Lower lobe of right lung (tissue), 2 donors: ENCODE results near the gene FLYWCH2. TPM values are rescaled to one million over a fixed set of nuclear protein-coding genes. Genes with fewer than 3 reads are reported as not detected.

Source experiments
- ATAC-seq, 2 donors: fragments of 200-7000 bp; cut with Tn5 transposase; one replicate each; pipeline ENCODE4 v1.9.1; 2020 to 2022; ENCODE audit warnings: mild to moderate bottlenecking in 2 of 2, moderate library complexity in 2 of 2
- DNase-seq: peaks from one replicate; pipeline ENCODE4 v3.0.0-alpha.2; 2020
- H3K27ac ChIP-seq: fragments of 200-600 bp; one replicate; pipeline ENCODE4 v1.8.0; 2022
- H3K27me3 ChIP-seq: fragments of 200-600 bp; one replicate; pipeline ENCODE4 v1.8.0; 2022; ENCODE audit warnings: low read depth
- H3K36me3 ChIP-seq: fragments of 200-600 bp; one replicate; pipeline ENCODE4 v1.8.0; 2022; ENCODE audit warnings: mild to moderate bottlenecking
- H3K4me1 ChIP-seq: fragments of 200-600 bp; one replicate; pipeline ENCODE4 v1.8.0; 2022
- H3K4me3 ChIP-seq: fragments of 200-600 bp; one replicate; pipeline ENCODE4 v1.8.0; 2022; ENCODE audit warnings: mild to moderate bottlenecking
- H3K9me3 ChIP-seq: fragments of 200-600 bp; one replicate; pipeline ENCODE4 v1.8.0; 2022
- intact Hi-C: fragments of 100-400 bp; cut with DNase I; formaldehyde crosslinking; loops from one replicate; pipeline ENCODE4 v1.11.0; 2022
- total RNA-seq: library from RNA; stranded (reverse); fragmentation: NEBNext Ultra II Directional; extraction: Animal tissue kit (Norgen Biotek cat#: 25700); gene quantifications from one replicate; pipeline ENCODE4 v1.2.1, GENCODE V29; 2021
- TF ChIP-seq, protein P1 (sequence below): fragments of 200-600 bp; IDR thresholded peaks from one replicate; pipeline ENCODE4 v1.8.0; 2022; ENCODE audit warnings: antibody characterized with exemption, mild to moderate bottlenecking
- donor health status: DM: no; HTN: yes; CAD: no; lungs with severe emphysema.

FLYWCH2 gene
- total RNA-seq, 1 donor from 2014 or later = 27.8 TPM

GRCh38 chr16:2860826-2861567 lies 22.0 kb upstream of the FLYWCH2 start:
- H3K9me3 ChIP-seq = peaks cover 8% of the 10 kb centered on the region
- H3K27ac ChIP-seq = no peak overlapping the region
- no peak for ATAC-seq
- no peaks in the 10 kb centered on the region for H3K4me1 ChIP-seq
- intact Hi-C loops = no loop called here
- H3K27me3 ChIP-seq = peaks cover 22% of the 10 kb centered on the region
- no peak overlapping the region for H3K4me3 ChIP-seq
- no peak for DNase-seq
- TF ChIP-seq, protein P1, sequence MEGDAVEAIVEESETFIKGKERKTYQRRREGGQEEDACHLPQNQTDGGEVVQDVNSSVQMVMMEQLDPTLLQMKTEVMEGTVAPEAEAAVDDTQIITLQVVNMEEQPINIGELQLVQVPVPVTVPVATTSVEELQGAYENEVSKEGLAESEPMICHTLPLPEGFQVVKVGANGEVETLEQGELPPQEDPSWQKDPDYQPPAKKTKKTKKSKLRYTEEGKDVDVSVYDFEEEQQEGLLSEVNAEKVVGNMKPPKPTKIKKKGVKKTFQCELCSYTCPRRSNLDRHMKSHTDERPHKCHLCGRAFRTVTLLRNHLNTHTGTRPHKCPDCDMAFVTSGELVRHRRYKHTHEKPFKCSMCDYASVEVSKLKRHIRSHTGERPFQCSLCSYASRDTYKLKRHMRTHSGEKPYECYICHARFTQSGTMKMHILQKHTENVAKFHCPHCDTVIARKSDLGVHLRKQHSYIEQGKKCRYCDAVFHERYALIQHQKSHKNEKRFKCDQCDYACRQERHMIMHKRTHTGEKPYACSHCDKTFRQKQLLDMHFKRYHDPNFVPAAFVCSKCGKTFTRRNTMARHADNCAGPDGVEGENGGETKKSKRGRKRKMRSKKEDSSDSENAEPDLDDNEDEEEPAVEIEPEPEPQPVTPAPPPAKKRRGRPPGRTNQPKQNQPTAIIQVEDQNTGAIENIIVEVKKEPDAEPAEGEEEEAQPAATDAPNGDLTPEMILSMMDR = no peak
- H3K36me3 ChIP-seq = no peaks in the 10 kb centered on the region

DNA sequence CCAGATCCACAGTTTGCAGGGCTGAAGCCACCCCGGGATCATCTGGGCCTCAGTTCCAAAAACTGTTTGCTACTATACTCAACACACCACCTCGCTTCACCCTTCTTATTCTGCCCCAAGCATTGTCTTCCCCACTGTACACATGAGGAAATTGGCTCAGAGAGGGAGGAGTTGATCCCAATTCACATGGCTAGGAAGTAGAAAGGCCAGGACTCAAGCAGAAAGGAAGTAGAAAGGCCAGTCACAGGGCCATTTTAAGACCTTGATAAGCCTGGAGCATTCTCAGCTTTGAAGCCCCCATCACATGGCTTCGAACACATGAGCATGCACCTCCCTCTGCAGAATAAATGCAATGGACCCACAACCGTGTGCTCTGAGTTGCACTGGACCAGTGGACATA lies 17.4 kb upstream of the FLYWCH2 start:
- Histone ChIP-seq H3K36me3 (no peaks in the 10 kb centered on the region), H3K4me3 (no peak overlapping the region), H3K4me1 (peaks cover 8% of the 10 kb centered on the region), H3K9me3 (peaks cover 6% of the 10 kb centered on the region), H3K27me3 (peaks cover 5% of the 10 kb centered on the region), H3K27ac (no peak overlapping the region)
- no peak for ATAC-seq
- DNase-seq = no peak
- intact Hi-C loops = no loop called here
- TF ChIP-seq, protein P1 = no peak

GRCh38 chr16:2866431-2866830 lies 16.6 kb upstream of the FLYWCH2 start:
- H3K36me3 ChIP-seq = no peaks in the 10 kb centered on the region

DNA sequence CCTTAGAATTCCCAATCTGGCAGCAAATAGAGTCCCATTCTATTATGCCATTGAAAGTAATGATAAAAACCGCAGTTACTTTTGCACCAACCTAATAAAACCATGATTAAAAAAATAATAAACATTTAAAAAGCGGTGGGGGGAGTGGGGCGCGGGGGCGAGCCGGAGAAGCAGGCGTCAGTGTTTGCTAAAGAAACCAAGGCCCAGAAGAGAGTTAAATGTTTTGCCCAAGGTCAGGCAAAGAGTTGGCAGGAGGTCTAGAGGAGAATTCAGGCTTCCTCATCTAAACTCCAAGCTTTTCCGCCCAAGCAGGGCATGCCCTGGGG lies 15.4 kb upstream of the FLYWCH2 start:
- peak overlapping the region; percentile 93 for H3K27ac ChIP-seq
- ATAC-seq (no peak), DNase-seq (no peak)
- peak overlapping the region; percentile 71 for H3K4me3 ChIP-seq
- TF ChIP-seq, protein P1 = no peak
- no peaks in the 10 kb centered on the region for H3K36me3 ChIP-seq
- intact Hi-C loops = no loop called here
- H3K9me3 ChIP-seq = no peaks in the 10 kb centered on the region
- peaks cover 8% of the 10 kb centered on the region for H3K4me1 ChIP-seq
- H3K27me3 ChIP-seq = peaks cover 5% of the 10 kb centered on the region

More at GRCh38 chr16:2866431-2866830, 16.6 kb upstream of the FLYWCH2 start:
- intact Hi-C loops = no loop called here
- ATAC-seq (no peak), DNase-seq (no peak)
- Histone ChIP-seq H3K4me1 (peaks cover 8% of the 10 kb centered on the region), H3K4me3 (no peak overlapping the region), H3K9me3 (no peaks in the 10 kb centered on the region), H3K27ac (no peak overlapping the region), H3K27me3 (peaks cover 5% of the 10 kb centered on the region)
- TF ChIP-seq, protein P1 = no peak

- peak overlapping the region; percentile 71 for H3K4me3 ChIP-seq
- no peaks in the 10 kb centered on the region for H3K36me3 ChIP-seq
- H3K27me3 ChIP-seq = peaks cover 5% of the 10 kb centered on the region
- intact Hi-C loops = no loop called here
- TF ChIP-seq, protein P1 = peak; percentile 99
- no peaks in the 10 kb centered on the region for H3K9me3 ChIP-seq
- ATAC-seq = peak; percentile 99
- DNase-seq = peak; percentile 96
- H3K27ac ChIP-seq = peak overlapping the region; percentile 93
- peaks cover 8% of the 10 kb centered on the region for H3K4me1 ChIP-seq
Measured at GRCh38 chr16:2867987-2868789, 14.8 kb upstream of the FLYWCH2 start.
